OCI-LY7 (cell line): Measurements from ENCODE around the gene NISCH. TPM values are rescaled to one million over a fixed set of nuclear protein-coding genes. Genes with fewer than 3 reads are reported as not detected.
A peak's percentile ranks its signal among the peaks of the same experiment; 100 is the strongest.

ENCODE experiments used
- BruUV-seq: library from RNA; stranded (reverse); fragments of 400-500 nt; replicated peaks from 2 replicates; lab custom pipeline; 2021; lab: Mats Ljungman, UMichigan
- CTCF ChIA-PET: fragments of 300-600 bp; sonication (Branson Sonifier 250); formaldehyde crosslinking; loops from one replicate; lab custom pipeline; 2022; ENCODE audit warnings: antibody characterized with exemption; ENCODE audit not compliant: unreplicated experiment; lab: Charles Lee
- POLR2A ChIA-PET: fragments of 300-600 bp; sonication (Branson Sonifier 250); formaldehyde crosslinking; loops from one replicate; lab custom pipeline; 2022; ENCODE audit warnings: antibody characterized with exemption; lab: Charles Lee
- DNase-seq: peaks from one replicate; pipeline ENCODE4 v3.0.0-alpha.2; 2015; ENCODE audit warnings: low spot score
- H2AFZ ChIP-seq: fragments of 200-600 bp; sonication (generic), shearing (Covaris generic); 2 replicates; pipeline ENCODE4 v1.6.1; 2014; ENCODE audit warnings: mild to moderate bottlenecking, antibody characterized with exemption, low read length, moderate library complexity
- H3K27ac ChIP-seq: fragments of 200-600 bp; sonication (generic); 2 replicates; pipeline ENCODE4 v1.5.1; 2014; ENCODE audit warnings: mixed run types, low read depth, mild to moderate bottlenecking, moderate library complexity, low read length, inconsistent platforms; ENCODE audit not compliant: poor library complexity, severe bottlenecking
- H3K36me3 ChIP-seq: fragments of 200-600 bp; sonication (generic); 2 replicates; pipeline ENCODE4 v1.6.1; 2014; ENCODE audit warnings: mild to moderate bottlenecking, antibody characterized with exemption, low read length, moderate library complexity, mixed read lengths; ENCODE audit not compliant: insufficient read depth
- H3K4me1 ChIP-seq: fragments of 200-600 bp; sonication (generic); 2 replicates; pipeline ENCODE4 v1.5.1; 2014; ENCODE audit warnings: mild to moderate bottlenecking, low read length; ENCODE audit not compliant: insufficient read depth, poor library complexity, severe bottlenecking
- H3K4me2 ChIP-seq: fragments of 200-600 bp; sonication (generic); 2 replicates; pipeline ENCODE4 v1.6.1; 2014; ENCODE audit warnings: mild to moderate bottlenecking, low read length
- H3K4me3 ChIP-seq: fragments of 200-600 bp; sonication (generic); 2 replicates; pipeline ENCODE4 v1.5.1; 2014; ENCODE audit warnings: mild to moderate bottlenecking, low read depth, low read length; ENCODE audit not compliant: poor library complexity, severe bottlenecking
- H3K79me2 ChIP-seq: fragments of 200-600 bp; sonication (generic); 2 replicates; pipeline ENCODE4 v1.6.1; 2016; ENCODE audit warnings: low read depth, mild to moderate bottlenecking, low read length, moderate library complexity, mixed read lengths; ENCODE audit not compliant: insufficient read depth
- H3K9me2 ChIP-seq: fragments of 200-600 bp; sonication (generic); 2 replicates; pipeline ENCODE4 v1.6.1; 2016; ENCODE audit warnings: mild to moderate bottlenecking, low read length, mixed read lengths; ENCODE audit not compliant: insufficient read depth
- H3K9me3 ChIP-seq: fragments of 200-600 bp; sonication (generic); 2 replicates; pipeline ENCODE4 v1.6.1; 2014; ENCODE audit warnings: mild to moderate bottlenecking, mixed run types, low read length, mixed read lengths
- H4K20me1 ChIP-seq: fragments of 200-600 bp; sonication (generic); 2 replicates; pipeline ENCODE4 v1.6.1; 2014; ENCODE audit warnings: mild to moderate bottlenecking, antibody characterized with exemption, low read length, moderate library complexity, mixed read lengths; ENCODE audit not compliant: insufficient read depth
- EZH2phosphoT487 ChIP-seq: fragments of 200-600 bp; sonication (generic); IDR thresholded peaks from 2 replicates; pipeline ENCODE4 v1.6.1; 2018; ENCODE audit warnings: low read depth, borderline replicate concordance, mild to moderate bottlenecking, mixed run types, antibody characterized with exemption, low read length, moderate library complexity, mixed read lengths
- intact Hi-C: fragments of 100-400 bp; cut with micrococcal nuclease; formaldehyde crosslinking; loops from one replicate; pipeline ENCODE4 v1.10.0; 2022; ENCODE audit not compliant: unreplicated experiment
- total RNA-seq, 2 experiments: library from RNA; depleted of rRNA in 1 of 2; stranded (reverse); fragments of >200 nt in 1 of 2; shearing (Covaris generic) in 1 of 2; gene quantifications; 2 replicates each; pipeline ENCODE4 v1.2.3, GENCODE V29; 2014 to 2022
- TF ChIP-seq, protein P1 (sequence below): fragments of 200-600 bp; sonication (generic); conservative IDR thresholded peaks from 2 replicates; pipeline ENCODE4 v1.5.1; 2014; ENCODE audit warnings: mild to moderate bottlenecking, antibody characterized with exemption, low read length, moderate library complexity, mixed read lengths

The NISCH gene
- total RNA-seq, 2 experiments from 2014 or later: 60.5 to 73.3 TPM

GRCh38 chr3:52444860-52445793 is 10.3 kb upstream of the NISCH start, which contains the start of gene SEMA3G:
SEMA3G (minus strand) TSS chr3:52445103; CDS start chr3:52445027, 76 bp downstream.
- peak; percentile 72 for DNase-seq
- H2AFZ ChIP-seq: no peak within 1 kb of the TSS
- H3K4me1 ChIP-seq: no peaks in the 10 kb centered on the region
- POLR2A ChIA-PET: no interaction called here
- CTCF ChIA-PET: interaction anchor here (0.6 to 1.0 kb wide), 2 partner anchors 33 to 60 kb away, joined by 4 read pairs; no protein-coding TSS in a partner anchor
- no peaks in the 10 kb centered on the region for H3K36me3 ChIP-seq
- H3K9me3 ChIP-seq: no peaks in the 10 kb centered on the region
- no peaks in the 10 kb centered on the region for H3K79me2 ChIP-seq
- intact Hi-C loops: loop anchor here (5.0 to 10.0 kb wide), 3 partner anchors 70 to 443 kb away; partner anchors contain the start of gene TLR9
- peak within 1 kb of the TSS; percentile 18; the same call in 1 of the 2 replicates for H3K4me2 ChIP-seq
- H3K4me3 ChIP-seq: no peak within 1 kb of the TSS
- H4K20me1 ChIP-seq: no peaks in the 10 kb centered on the region
- no peak within 1 kb of the TSS for H3K27ac ChIP-seq
- TF ChIP-seq, protein P1, sequence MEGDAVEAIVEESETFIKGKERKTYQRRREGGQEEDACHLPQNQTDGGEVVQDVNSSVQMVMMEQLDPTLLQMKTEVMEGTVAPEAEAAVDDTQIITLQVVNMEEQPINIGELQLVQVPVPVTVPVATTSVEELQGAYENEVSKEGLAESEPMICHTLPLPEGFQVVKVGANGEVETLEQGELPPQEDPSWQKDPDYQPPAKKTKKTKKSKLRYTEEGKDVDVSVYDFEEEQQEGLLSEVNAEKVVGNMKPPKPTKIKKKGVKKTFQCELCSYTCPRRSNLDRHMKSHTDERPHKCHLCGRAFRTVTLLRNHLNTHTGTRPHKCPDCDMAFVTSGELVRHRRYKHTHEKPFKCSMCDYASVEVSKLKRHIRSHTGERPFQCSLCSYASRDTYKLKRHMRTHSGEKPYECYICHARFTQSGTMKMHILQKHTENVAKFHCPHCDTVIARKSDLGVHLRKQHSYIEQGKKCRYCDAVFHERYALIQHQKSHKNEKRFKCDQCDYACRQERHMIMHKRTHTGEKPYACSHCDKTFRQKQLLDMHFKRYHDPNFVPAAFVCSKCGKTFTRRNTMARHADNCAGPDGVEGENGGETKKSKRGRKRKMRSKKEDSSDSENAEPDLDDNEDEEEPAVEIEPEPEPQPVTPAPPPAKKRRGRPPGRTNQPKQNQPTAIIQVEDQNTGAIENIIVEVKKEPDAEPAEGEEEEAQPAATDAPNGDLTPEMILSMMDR: peak; percentile 48
- no peak for TF ChIP-seq EZH2phosphoT487
- BruUV-seq: no TSS peak
- no peaks in the 10 kb centered on the region for H3K9me2 ChIP-seq

- ChIA-PET CTCF (interaction anchor here (0.6 kb wide), 1 partner anchor 34 kb away, joined by 4 read pairs; no protein-coding TSS in a partner anchor), POLR2A (interaction anchor here (2.9 kb wide), 1 partner anchor 33 kb away, joined by 8 read pairs; no protein-coding TSS in a partner anchor)
These were observed 9.4 kb upstream of the NISCH start for GRCh38 chr3:52446042-52446441.

More at GRCh38 chr3:52446042-52446441, 9.4 kb upstream of the NISCH start:
- Histone ChIP-seq H3K36me3 (no peaks in the 10 kb centered on the region), H3K4me1 (no peaks in the 10 kb centered on the region), H3K27ac (no peak overlapping the region), H3K9me2 (no peaks in the 10 kb centered on the region), H3K79me2 (no peaks in the 10 kb centered on the region), H3K9me3 (no peaks in the 10 kb centered on the region), H3K4me2 (no peak overlapping the region), H4K20me1 (no peaks in the 10 kb centered on the region), H2AFZ (no peak overlapping the region), H3K4me3 (no peak overlapping the region)
- intact Hi-C loops: loop anchor here (5.0 to 10.0 kb wide), 3 partner anchors 71 to 444 kb away; partner anchors contain the start of gene TLR9
- BruUV-seq: no TSS peak
- no peak for DNase-seq
- TF ChIP-seq, protein P1: no peak
- TF ChIP-seq EZH2phosphoT487: no peak
